Type B pancreatic cell (in vitro differentiated cells): ENCODE data around the gene LIM2. TPM values are rescaled to one million over a fixed set of nuclear protein-coding genes. Genes with fewer than 3 reads are reported as not detected.

Source experiments
- DNase-seq: peaks from one replicate; pipeline ENCODE4 v3.0.0; 2021; ENCODE audit warnings: mixed read lengths; ENCODE audit not compliant: unreplicated experiment; ENCODE audit errors: extremely low spot score
- H3K27ac Mint-ChIP-seq: 2 replicates; pipeline ENCODE4 v1.8.0; 2021; ENCODE audit warnings: mild to moderate bottlenecking, mixed read lengths
- H3K27me3 Mint-ChIP-seq: 2 replicates; pipeline ENCODE4 v1.8.0; 2021; ENCODE audit warnings: mixed read lengths
- H3K36me3 Mint-ChIP-seq: 2 replicates; pipeline ENCODE4 v1.8.0; 2021; ENCODE audit warnings: mixed read lengths
- H3K4me1 Mint-ChIP-seq: one replicate; pipeline ENCODE4 v1.8.0; 2021; ENCODE audit warnings: mixed read lengths; ENCODE audit not compliant: unreplicated experiment
- H3K4me3 Mint-ChIP-seq: 2 replicates; pipeline ENCODE4 v1.8.0; 2021; ENCODE audit warnings: mild to moderate bottlenecking, mixed read lengths
- H3K9me3 Mint-ChIP-seq: 2 replicates; pipeline ENCODE4 v1.8.0; 2021; ENCODE audit warnings: mixed read lengths
- total RNA-seq: library from RNA; stranded (reverse); gene quantifications from 2 replicates; pipeline ENCODE4 v1.2.1, GENCODE V29; 2021; ENCODE audit warnings: low replicate concordance
- TF ChIP-seq, protein P1 (sequence below): fragments of 200-600 bp; sonication (generic); conservative IDR thresholded peaks from 2 replicates; pipeline ENCODE4 v1.5.0; 2021; ENCODE audit warnings: antibody characterized with exemption, mild to moderate bottlenecking

LIM2 gene
- total RNA-seq, 1 donor from 2014 or later = 19.5 TPM

DNA sequence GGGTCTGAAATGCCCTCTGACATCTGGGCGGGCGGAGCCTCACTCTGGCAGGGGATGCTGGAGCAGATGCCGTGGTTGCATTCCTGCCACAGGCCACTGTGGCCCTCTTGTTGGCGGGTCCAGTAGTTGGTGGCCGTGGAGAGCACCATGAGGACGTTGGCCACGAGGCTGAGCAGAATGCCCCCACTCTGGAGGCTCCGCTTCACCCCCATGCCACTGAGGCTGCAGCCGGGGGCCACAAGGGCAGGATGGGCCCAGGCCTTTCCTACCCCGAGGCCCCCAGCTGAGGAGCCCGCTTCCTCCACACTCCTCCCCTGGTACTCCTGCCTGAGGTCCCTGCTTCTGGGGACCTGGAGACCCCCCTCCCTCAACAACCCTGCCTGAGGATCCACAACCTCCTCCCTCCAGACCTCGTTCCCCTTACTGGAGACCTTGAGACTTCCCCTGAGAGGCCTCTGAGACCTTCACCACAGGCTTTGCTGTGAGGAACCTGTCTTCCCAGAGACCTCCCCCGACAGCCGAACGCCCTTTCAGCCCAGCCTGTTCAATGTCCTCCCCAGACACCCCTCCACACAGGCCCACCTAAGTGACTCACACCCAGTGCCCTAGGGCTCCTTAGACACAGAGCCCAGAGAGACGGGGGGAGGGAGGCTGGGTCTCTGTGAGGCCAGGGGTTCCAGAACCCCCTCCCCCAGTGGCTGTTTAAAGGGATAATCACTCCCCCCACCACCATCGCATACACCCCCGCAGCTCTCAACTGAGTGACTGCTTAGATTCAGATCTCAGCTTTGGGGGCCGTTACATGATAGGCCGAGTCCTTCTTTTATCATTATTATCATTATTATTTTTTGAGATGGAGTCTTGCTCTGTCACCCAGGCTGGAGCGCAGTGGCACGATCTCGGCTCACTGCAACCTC is 19.1 kb downstream of the LIM2 start, which contains the start of gene CLDND2:
Gene CLDND2 (minus strand): TSS at position 638 of the 917 bp plus-strand sequence. CDS start 426 bp downstream, at position 212.
- DNase-seq = no peak
- Mint-ChIP-seq H3K27ac (peak within 1 kb of the TSS; percentile 100), H3K9me3 (no peaks in the 10 kb centered on the region), H3K36me3 (no peaks in the 10 kb centered on the region), H3K4me1 (peaks cover 17% of the 10 kb centered on the region), H3K4me3 (peak within 1 kb of the TSS; percentile 98), H3K27me3 (peaks cover 3% of the 10 kb centered on the region)
- TF ChIP-seq, protein P1, sequence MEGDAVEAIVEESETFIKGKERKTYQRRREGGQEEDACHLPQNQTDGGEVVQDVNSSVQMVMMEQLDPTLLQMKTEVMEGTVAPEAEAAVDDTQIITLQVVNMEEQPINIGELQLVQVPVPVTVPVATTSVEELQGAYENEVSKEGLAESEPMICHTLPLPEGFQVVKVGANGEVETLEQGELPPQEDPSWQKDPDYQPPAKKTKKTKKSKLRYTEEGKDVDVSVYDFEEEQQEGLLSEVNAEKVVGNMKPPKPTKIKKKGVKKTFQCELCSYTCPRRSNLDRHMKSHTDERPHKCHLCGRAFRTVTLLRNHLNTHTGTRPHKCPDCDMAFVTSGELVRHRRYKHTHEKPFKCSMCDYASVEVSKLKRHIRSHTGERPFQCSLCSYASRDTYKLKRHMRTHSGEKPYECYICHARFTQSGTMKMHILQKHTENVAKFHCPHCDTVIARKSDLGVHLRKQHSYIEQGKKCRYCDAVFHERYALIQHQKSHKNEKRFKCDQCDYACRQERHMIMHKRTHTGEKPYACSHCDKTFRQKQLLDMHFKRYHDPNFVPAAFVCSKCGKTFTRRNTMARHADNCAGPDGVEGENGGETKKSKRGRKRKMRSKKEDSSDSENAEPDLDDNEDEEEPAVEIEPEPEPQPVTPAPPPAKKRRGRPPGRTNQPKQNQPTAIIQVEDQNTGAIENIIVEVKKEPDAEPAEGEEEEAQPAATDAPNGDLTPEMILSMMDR = no peak

DNA sequence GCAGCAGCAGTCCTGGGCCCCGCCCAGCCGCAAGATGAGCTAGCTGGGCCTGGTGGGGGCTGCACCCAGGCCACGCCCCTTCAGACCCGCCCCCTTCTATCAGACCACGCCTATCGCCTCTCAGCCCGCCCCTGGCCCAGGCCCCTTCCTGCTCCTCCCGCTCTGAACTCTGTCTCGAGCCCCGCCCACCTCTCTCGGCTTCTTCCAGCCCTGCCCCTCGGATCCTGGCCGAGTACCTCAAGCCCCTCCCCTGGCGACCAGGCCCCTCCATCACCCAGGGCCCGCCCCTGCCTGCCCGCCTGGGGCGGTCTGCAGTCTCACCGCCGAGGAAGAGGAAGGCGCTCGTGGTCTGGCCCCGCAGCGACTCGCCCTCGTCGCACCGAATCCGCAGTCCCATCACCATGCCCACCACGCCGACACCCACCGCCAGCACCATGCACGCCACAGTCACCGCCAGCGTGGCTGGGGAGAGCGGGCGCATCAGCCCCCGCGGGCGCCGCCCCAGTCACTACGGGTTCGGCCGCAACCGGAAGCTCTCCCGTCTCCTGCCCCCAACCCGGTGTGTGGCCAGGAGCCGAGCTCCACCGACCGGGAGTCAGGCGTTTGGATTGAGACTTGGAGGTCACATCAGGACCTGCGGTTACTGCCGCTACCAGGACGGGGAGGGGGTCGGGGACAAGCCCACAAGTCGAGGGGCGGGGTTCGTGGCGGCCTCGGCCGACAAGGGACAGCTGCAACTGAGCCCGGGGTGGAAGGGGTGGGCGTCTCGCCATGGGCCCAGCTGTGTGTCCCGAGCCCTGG is 20.0 kb downstream of the LIM2 start:
- TF ChIP-seq, protein P1 = no peak
- Mint-ChIP-seq H3K4me3 (peak overlapping the region; percentile 98), H3K27ac (peak overlapping the region; percentile 100), H3K27me3 (peaks cover 3% of the 10 kb centered on the region), H3K4me1 (peaks cover 22% of the 10 kb centered on the region), H3K9me3 (no peaks in the 10 kb centered on the region), H3K36me3 (no peaks in the 10 kb centered on the region)
- DNase-seq = peak; percentile 99

DNA sequence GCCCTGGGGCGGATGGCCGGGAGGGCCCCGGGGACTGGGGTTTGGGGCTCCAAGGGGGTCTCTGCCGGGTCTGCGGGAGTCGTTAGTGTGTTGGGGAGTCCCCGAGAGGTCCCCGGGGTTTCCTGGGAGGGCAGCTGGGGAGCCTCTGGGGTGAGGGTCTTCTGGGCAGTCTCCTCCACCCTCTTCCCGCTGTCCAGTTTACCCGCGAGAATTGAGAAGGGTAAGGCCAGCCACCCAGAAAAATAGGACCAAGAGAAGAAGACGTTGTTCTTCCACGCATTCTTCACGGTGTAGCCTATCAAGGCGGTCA is 20.6 kb downstream of the LIM2 start:
- H3K27me3 Mint-ChIP-seq = peaks cover 3% of the 10 kb centered on the region
- H3K4me1 Mint-ChIP-seq = peaks cover 26% of the 10 kb centered on the region
- TF ChIP-seq, protein P1 = no peak
- H3K4me3 Mint-ChIP-seq = peak overlapping the region; percentile 98
- H3K27ac Mint-ChIP-seq = peak overlapping the region; percentile 100
- no peaks in the 10 kb centered on the region for H3K36me3 Mint-ChIP-seq
- no peak for DNase-seq
- H3K9me3 Mint-ChIP-seq = no peaks in the 10 kb centered on the region

DNA sequence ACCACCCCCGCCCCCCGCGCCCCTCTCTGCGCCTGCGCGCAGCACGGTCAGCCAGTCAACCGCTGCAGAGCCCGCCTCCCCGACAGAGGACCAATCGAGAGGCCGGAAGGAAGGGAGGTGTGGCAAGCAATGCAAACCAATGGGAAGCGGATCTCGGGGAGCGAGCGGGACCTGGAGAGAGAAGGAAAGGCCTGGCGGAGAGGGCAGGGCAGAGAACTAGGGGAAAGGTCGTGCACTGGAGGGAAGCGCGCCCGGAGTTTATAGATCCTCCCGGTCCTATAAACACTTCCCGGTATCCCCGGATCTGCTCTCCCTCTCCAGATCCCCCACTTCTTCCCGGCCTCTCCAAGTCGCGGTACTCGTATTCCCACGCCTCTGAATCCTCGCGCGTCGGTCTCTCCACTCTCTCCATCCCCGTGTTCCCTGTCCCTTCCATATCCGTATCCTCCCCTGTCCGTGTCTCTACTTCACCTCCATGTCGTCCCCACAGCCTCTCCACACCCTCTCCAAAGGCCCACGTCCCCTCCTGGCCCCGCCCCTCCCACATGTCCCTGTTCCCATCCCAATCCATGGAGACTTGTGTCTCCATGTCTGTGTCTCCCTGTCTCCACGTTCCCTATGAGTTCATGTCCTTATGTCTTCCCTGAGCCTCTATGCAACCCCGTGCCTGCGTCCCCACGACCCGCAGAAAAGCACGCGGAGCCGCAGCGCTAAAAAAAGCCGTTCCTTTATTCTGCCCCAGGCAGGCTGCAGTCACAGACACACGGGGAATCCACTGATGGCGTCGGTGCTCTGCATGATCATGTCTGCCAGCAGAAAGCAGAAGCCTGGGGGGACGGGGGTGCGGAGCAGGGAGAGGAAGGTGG is 21.2 kb downstream of the LIM2 start:
- TF ChIP-seq, protein P1 = no peak
- no peaks in the 10 kb centered on the region for H3K9me3 Mint-ChIP-seq
- H3K4me3 Mint-ChIP-seq = peak overlapping the region; percentile 98
- peak; percentile 95 for DNase-seq
- no peaks in the 10 kb centered on the region for H3K36me3 Mint-ChIP-seq
- peaks cover 26% of the 10 kb centered on the region for H3K4me1 Mint-ChIP-seq
- peaks cover 3% of the 10 kb centered on the region for H3K27me3 Mint-ChIP-seq
- H3K27ac Mint-ChIP-seq = peak overlapping the region; percentile 100

DNA sequence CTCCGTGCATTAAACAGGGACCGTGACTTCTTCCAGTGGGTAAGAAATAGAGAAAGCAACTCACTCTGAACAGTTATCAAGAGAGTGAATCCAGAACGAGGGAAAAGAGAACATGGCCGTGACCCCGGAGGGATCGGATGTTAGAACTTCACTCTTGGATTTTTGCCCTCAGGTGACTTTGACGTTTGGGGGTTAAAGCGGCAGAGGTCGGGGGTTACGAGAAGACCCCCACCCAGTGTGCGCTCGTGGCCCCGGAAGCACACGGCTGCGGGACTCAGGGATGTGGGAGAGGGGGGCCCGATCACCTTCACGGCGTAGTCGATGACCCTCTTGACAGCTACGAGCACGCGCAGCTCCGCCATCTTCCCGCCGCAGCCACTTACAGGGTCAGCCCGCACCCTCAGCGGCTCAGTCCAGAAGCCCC is 21.8 kb downstream of the LIM2 start, which contains the start of gene ETFB:
Gene ETFB (minus strand): TSS at position 424 of the 424 bp plus-strand sequence. CDS start 62 bp downstream, at position 362.
- peaks cover 3% of the 10 kb centered on the region for H3K27me3 Mint-ChIP-seq
- TF ChIP-seq, protein P1 = no peak
- H3K27ac Mint-ChIP-seq = peak within 1 kb of the TSS; percentile 100
- no peak for DNase-seq
- H3K4me3 Mint-ChIP-seq = peak within 1 kb of the TSS; percentile 98
- no peaks in the 10 kb centered on the region for H3K9me3 Mint-ChIP-seq
- H3K36me3 Mint-ChIP-seq = no peaks in the 10 kb centered on the region
- peaks cover 26% of the 10 kb centered on the region for H3K4me1 Mint-ChIP-seq
